ENCODE results near the gene PTPRM. TPM values are rescaled to one million over a fixed set of nuclear protein-coding genes. Genes with fewer than 3 reads are reported as not detected.

The PTPRM gene
- polyA plus RNA-seq, 1 donor from 2014 or later, result 126 TPM

GRCh38 chr18:7729868-7730267 lies 162.8 kb downstream of the PTPRM start:
- no peak overlapping the region for H3K9ac ChIP-seq (ENCODE audit: low read length)
- no peaks in the 10 kb centered on the region for H3K27me3 ChIP-seq (ENCODE audit: insufficient read depth, low read depth, low read length)
- H3K36me3 ChIP-seq (ENCODE audit: insufficient read depth, low read length), result no peaks in the 10 kb centered on the region
- no peak overlapping the region for H3K27ac ChIP-seq (ENCODE audit: low read length)
- no peak overlapping the region for H2AFZ ChIP-seq (ENCODE audit: low read depth, low read length)
- H4K20me1 ChIP-seq (ENCODE audit: insufficient read depth), result no peaks in the 10 kb centered on the region
- H3K4me3 ChIP-seq (ENCODE audit: low read length), result no peak overlapping the region
- no peaks in the 10 kb centered on the region for H3K9me3 ChIP-seq (ENCODE audit: low read length)
- H3K9me2 ChIP-seq (ENCODE audit: insufficient read depth, low read length), result no peaks in the 10 kb centered on the region
- H3K4me2 ChIP-seq (ENCODE audit: low read length), result no peak overlapping the region
- H3K79me2 ChIP-seq (replicated peaks; ENCODE audit: insufficient read depth, low read length), result no peaks in the 10 kb centered on the region
- peaks cover 5% of the 10 kb centered on the region for H3F3A ChIP-seq (ENCODE audit: insufficient read depth, low read length, poor library complexity, severe bottlenecking)
- no peak for TF ChIP-seq POLR2AphosphoS5 (IDR thresholded peaks at IDR 0.05)
- no peak for TF ChIP-seq EP300 (conservative IDR thresholded peaks at IDR 0.05; ENCODE audit: poor library complexity, severe bottlenecking)
- no peak for TF ChIP-seq REST (IDR thresholded peaks at IDR 0.05; ENCODE audit: borderline replicate concordance)
- TF ChIP-seq TAF1 (IDR thresholded peaks at IDR 0.05; ENCODE audit: low read depth), result no peak

- no peaks in the 10 kb centered on the region for H3K9me2 ChIP-seq (ENCODE audit: insufficient read depth, low read length)
- no peaks in the 10 kb centered on the region for H3K27me3 ChIP-seq (ENCODE audit: insufficient read depth, low read depth, low read length)
- no peak overlapping the region for H3K4me2 ChIP-seq (ENCODE audit: low read length)
- H2AFZ ChIP-seq (ENCODE audit: low read depth, low read length), result no peak overlapping the region
- no peak overlapping the region for H3K27ac ChIP-seq (ENCODE audit: low read length)
- no peaks in the 10 kb centered on the region for H3K9me3 ChIP-seq (ENCODE audit: low read length)
- H3K4me3 ChIP-seq (ENCODE audit: low read length), result peak overlapping the region; percentile 28
- H3K79me2 ChIP-seq (replicated peaks; ENCODE audit: insufficient read depth, low read length), result no peaks in the 10 kb centered on the region
- no peaks in the 10 kb centered on the region for H4K20me1 ChIP-seq (ENCODE audit: insufficient read depth)
- peaks cover 5% of the 10 kb centered on the region for H3F3A ChIP-seq (ENCODE audit: insufficient read depth, low read length, poor library complexity, severe bottlenecking)
- TF ChIP-seq SMC3 (conservative IDR thresholded peaks at IDR 0.05; ENCODE audit: poor library complexity) (no peak), POLR2AphosphoS5 (IDR thresholded peaks at IDR 0.05) (peak; percentile 65), EZH2 (IDR thresholded peaks at IDR 0.05; ENCODE audit: borderline replicate concordance, insufficient read depth, low read length, poor library complexity, severe bottlenecking) (no peak), EP300 (conservative IDR thresholded peaks at IDR 0.05; ENCODE audit: poor library complexity, severe bottlenecking) (peak; percentile 81), MXI1 (conservative IDR thresholded peaks at IDR 0.05; ENCODE audit: poor library complexity, severe bottlenecking) (no peak), CTCF (IDR thresholded peaks at IDR 0.05; ENCODE audit: poor library complexity, severe bottlenecking) (no peak)
- H3K9ac ChIP-seq (ENCODE audit: low read length), result no peak overlapping the region
- H3K36me3 ChIP-seq (ENCODE audit: insufficient read depth, low read length), result no peaks in the 10 kb centered on the region
These were observed 163.6 kb downstream of the PTPRM start for GRCh38 chr18:7730682-7731081.

GRCh38 chr18:7733642-7734041 lies 166.5 kb downstream of the PTPRM start:
- H3K9ac ChIP-seq (ENCODE audit: low read length), result no peak overlapping the region
- no peak overlapping the region for H2AFZ ChIP-seq (ENCODE audit: low read depth, low read length)
- no peaks in the 10 kb centered on the region for H3K27me3 ChIP-seq (ENCODE audit: insufficient read depth, low read depth, low read length)
- no peaks in the 10 kb centered on the region for H3K9me2 ChIP-seq (ENCODE audit: insufficient read depth, low read length)
- H3F3A ChIP-seq (ENCODE audit: insufficient read depth, low read length, poor library complexity, severe bottlenecking), result peaks cover 5% of the 10 kb centered on the region
- H3K36me3 ChIP-seq (ENCODE audit: insufficient read depth, low read length), result no peaks in the 10 kb centered on the region
- H3K79me2 ChIP-seq (replicated peaks; ENCODE audit: insufficient read depth, low read length), result no peaks in the 10 kb centered on the region
- no peak overlapping the region for H3K4me3 ChIP-seq (ENCODE audit: low read length)
- no peak overlapping the region for H3K4me2 ChIP-seq (ENCODE audit: low read length)
- H4K20me1 ChIP-seq (ENCODE audit: insufficient read depth), result no peaks in the 10 kb centered on the region
- no peak overlapping the region for H3K27ac ChIP-seq (ENCODE audit: low read length)
- H3K9me3 ChIP-seq (ENCODE audit: low read length), result no peaks in the 10 kb centered on the region
- TF ChIP-seq EZH2 (IDR thresholded peaks at IDR 0.05; ENCODE audit: borderline replicate concordance, insufficient read depth, low read length, poor library complexity, severe bottlenecking) (no peak), MXI1 (conservative IDR thresholded peaks at IDR 0.05; ENCODE audit: poor library complexity, severe bottlenecking) (no peak), TAF1 (IDR thresholded peaks at IDR 0.05; ENCODE audit: low read depth) (no peak), SMC3 (conservative IDR thresholded peaks at IDR 0.05; ENCODE audit: poor library complexity) (no peak), POLR2AphosphoS5 (IDR thresholded peaks at IDR 0.05) (no peak), REST (IDR thresholded peaks at IDR 0.05; ENCODE audit: borderline replicate concordance) (no peak), CTCF (IDR thresholded peaks at IDR 0.05; ENCODE audit: poor library complexity, severe bottlenecking) (no peak)
